Astrocyte (in vitro differentiated cells and primary cell): ENCODE results near the gene GRAP. TPM values are rescaled to one million over a fixed set of nuclear protein-coding genes. Genes with fewer than 3 reads are reported as not detected.
"Not testable (repeated sequence)": the region's sequence is repeated elsewhere in the genome, so short reads cannot be mapped to it uniquely, and the experiment has no call there.

Experiments
- DNase-seq: peaks from one replicate; pipeline ENCODE4 v3.0.0-alpha.2; 2010; ENCODE audit warnings: low read depth
- FAIRE-seq: peaks from 2 replicates; lab custom pipeline; 2011; peaks lifted over from hg19 to GRCh38; lab: Jason Lieb, UNC
- H2AFZ ChIP-seq: 2 replicates; pipeline ENCODE4 v1.6.0; 2012; ENCODE audit warnings: low read depth, low read length, inconsistent platforms
- H3K27ac ChIP-seq: 2 replicates; pipeline ENCODE4 v1.5.1; 2011; ENCODE audit warnings: low read depth, low read length, inconsistent platforms
- H3K27me3 ChIP-seq: 2 replicates; pipeline ENCODE4 v1.6.0; 2011; ENCODE audit warnings: low read length, inconsistent platforms; ENCODE audit not compliant: insufficient read depth
- H3K36me3 ChIP-seq: 2 replicates; pipeline ENCODE4 v1.5.1; 2011; ENCODE audit warnings: low read length, inconsistent platforms; ENCODE audit not compliant: insufficient read depth
- H3K4me1 ChIP-seq: 2 replicates; pipeline ENCODE4 v1.5.1; 2011; ENCODE audit warnings: low read length, inconsistent platforms; ENCODE audit not compliant: insufficient read depth
- H3K4me2 ChIP-seq: 2 replicates; pipeline ENCODE4 v1.6.0; 2012; ENCODE audit warnings: low read length, inconsistent platforms
- H3K4me3 ChIP-seq: 2 replicates; pipeline ENCODE4 v1.5.1; 2011; ENCODE audit warnings: low read depth, mild to moderate bottlenecking, low read length, inconsistent platforms; ENCODE audit not compliant: insufficient read depth
- H3K79me2 ChIP-seq: 2 replicates; pipeline ENCODE4 v1.6.0; 2012; ENCODE audit warnings: mild to moderate bottlenecking, low read length, inconsistent platforms; ENCODE audit not compliant: insufficient read depth
- H3K9ac ChIP-seq: 2 replicates; pipeline ENCODE4 v1.6.0; 2012; ENCODE audit warnings: mild to moderate bottlenecking, low read length, inconsistent platforms
- H3K9me3 ChIP-seq: 2 replicates; pipeline ENCODE4 v1.5.1; 2012; ENCODE audit warnings: low read depth, mild to moderate bottlenecking, low read length, inconsistent platforms; ENCODE audit not compliant: insufficient read depth
- H4K20me1 ChIP-seq: 2 replicates; pipeline ENCODE4 v1.6.0; 2012; ENCODE audit warnings: low read length, inconsistent platforms; ENCODE audit not compliant: insufficient read depth
- H3K27ac Mint-ChIP-seq: one replicate; pipeline ENCODE4 v1.8.0; 2021; ENCODE audit warnings: mild to moderate bottlenecking, mixed read lengths; ENCODE audit not compliant: unreplicated experiment
- H3K27me3 Mint-ChIP-seq: one replicate; pipeline ENCODE4 v1.8.0; 2021; ENCODE audit warnings: low read depth, mixed read lengths; ENCODE audit not compliant: unreplicated experiment
- H3K36me3 Mint-ChIP-seq: one replicate; pipeline ENCODE4 v1.8.0; 2021; ENCODE audit warnings: low read depth, mixed read lengths; ENCODE audit not compliant: unreplicated experiment
- H3K4me1 Mint-ChIP-seq: one replicate; pipeline ENCODE4 v1.8.0; 2021; ENCODE audit warnings: low read depth, mixed read lengths; ENCODE audit not compliant: unreplicated experiment
- H3K4me3 Mint-ChIP-seq: one replicate; pipeline ENCODE4 v1.8.0; 2021; ENCODE audit warnings: mild to moderate bottlenecking, moderate library complexity, mixed read lengths; ENCODE audit not compliant: unreplicated experiment
- H3K9me3 Mint-ChIP-seq: one replicate; pipeline ENCODE4 v1.8.0; 2021; ENCODE audit warnings: mild to moderate bottlenecking, mixed read lengths; ENCODE audit not compliant: unreplicated experiment
- total RNA-seq: library from RNA; stranded (reverse); gene quantifications from 2 replicates; pipeline ENCODE4 v1.2.1, GENCODE V29; 2021

GRAP gene
- total RNA-seq, 1 donor from 2014 or later: 0.30 TPM

GRCh38 chr17:19037547-19037946 is 9.2 kb downstream of the GRAP start:
- not testable (repeated sequence) for H3K27me3 Mint-ChIP-seq, H3K4me3 Mint-ChIP-seq, H3K27ac ChIP-seq, H3K36me3 ChIP-seq, H3K4me3 ChIP-seq, H2AFZ ChIP-seq, H3K4me1 ChIP-seq, H3K27ac Mint-ChIP-seq, H3K79me2 ChIP-seq, FAIRE-seq, H3K27me3 ChIP-seq, H3K4me2 ChIP-seq, H3K9me3 ChIP-seq, H4K20me1 ChIP-seq, H3K9me3 Mint-ChIP-seq, DNase-seq, H3K36me3 Mint-ChIP-seq, H3K9ac ChIP-seq, H3K4me1 Mint-ChIP-seq

- not testable (repeated sequence) for H2AFZ ChIP-seq, H3K4me1 ChIP-seq, H3K27me3 Mint-ChIP-seq, H3K4me1 Mint-ChIP-seq, H3K36me3 ChIP-seq, H3K27ac ChIP-seq, FAIRE-seq, H4K20me1 ChIP-seq, H3K79me2 ChIP-seq, H3K27ac Mint-ChIP-seq, H3K4me2 ChIP-seq, H3K4me3 Mint-ChIP-seq, H3K9me3 Mint-ChIP-seq, DNase-seq, H3K27me3 ChIP-seq, H3K4me3 ChIP-seq, H3K9ac ChIP-seq, H3K9me3 ChIP-seq, H3K36me3 Mint-ChIP-seq
Observed at GRCh38 chr17:19036186-19036585, 10.6 kb downstream of the GRAP start.

- not testable (repeated sequence) for H3K9ac ChIP-seq
- peak; percentile 5 for FAIRE-seq
Observed at GRCh38 chr17:19032377-19032988, 14.3 kb downstream of the GRAP start.

GRCh38 chr17:19031729-19032128 is 15.0 kb downstream of the GRAP start:
- H3K79me2 ChIP-seq, H3K36me3 ChIP-seq, H3K4me1 Mint-ChIP-seq, H4K20me1 ChIP-seq, H3K27me3 ChIP-seq, H2AFZ ChIP-seq, H3K4me1 ChIP-seq, H3K4me3 ChIP-seq, H3K27ac ChIP-seq, H3K9me3 Mint-ChIP-seq, H3K27me3 Mint-ChIP-seq, H3K9ac ChIP-seq, H3K27ac Mint-ChIP-seq, FAIRE-seq, H3K4me2 ChIP-seq, DNase-seq, H3K36me3 Mint-ChIP-seq, H3K9me3 ChIP-seq, H3K4me3 Mint-ChIP-seq: not testable (repeated sequence)

More at GRCh38 chr17:19032377-19032988, 14.3 kb downstream of the GRAP start:
- peak overlapping the region; percentile 52 for H3K4me2 ChIP-seq
- not testable (repeated sequence) for H3K27ac Mint-ChIP-seq, H3K9me3 ChIP-seq, H3K4me1 Mint-ChIP-seq, H3K4me3 Mint-ChIP-seq, H3K36me3 Mint-ChIP-seq, H3K27me3 ChIP-seq, H4K20me1 ChIP-seq, H3K27me3 Mint-ChIP-seq, H3K4me3 ChIP-seq, H3K9me3 Mint-ChIP-seq, H3K79me2 ChIP-seq, DNase-seq, H3K27ac ChIP-seq, H3K36me3 ChIP-seq, H2AFZ ChIP-seq, H3K4me1 ChIP-seq

- H3K27me3 ChIP-seq, H2AFZ ChIP-seq, H3K27ac ChIP-seq, H3K4me2 ChIP-seq, H3K79me2 ChIP-seq, H3K9ac ChIP-seq, H3K9me3 ChIP-seq, H3K36me3 ChIP-seq, FAIRE-seq, H3K36me3 Mint-ChIP-seq, H3K27ac Mint-ChIP-seq, H3K4me3 ChIP-seq, H3K9me3 Mint-ChIP-seq, H3K4me3 Mint-ChIP-seq, H3K4me1 ChIP-seq, H3K27me3 Mint-ChIP-seq, H3K4me1 Mint-ChIP-seq, H4K20me1 ChIP-seq, DNase-seq: not testable (repeated sequence)
Observed at GRCh38 chr17:19030771-19031449, 15.8 kb downstream of the GRAP start.

GRCh38 chr17:19029740-19030139 is 17.0 kb downstream of the GRAP start:
- peak; percentile 98 for FAIRE-seq
- not testable (repeated sequence) for H3K36me3 Mint-ChIP-seq, H3K27me3 ChIP-seq, H3K4me3 Mint-ChIP-seq, H3K4me1 ChIP-seq, H3K4me1 Mint-ChIP-seq, H3K9ac ChIP-seq, DNase-seq, H4K20me1 ChIP-seq, H3K27me3 Mint-ChIP-seq, H3K4me3 ChIP-seq, H3K9me3 ChIP-seq, H3K36me3 ChIP-seq, H2AFZ ChIP-seq, H3K9me3 Mint-ChIP-seq, H3K27ac ChIP-seq, H3K4me2 ChIP-seq, H3K79me2 ChIP-seq
- H3K27ac Mint-ChIP-seq: peak overlapping the region; percentile 47
